ENCODE measurements around the gene PDCD7.

Gene PDCD7

GRCh38 chr15:65084500-65085206, 49.0 kb downstream of the PDCD7 start:
- H3K4me1 ChIP-seq (ENCODE audit: insufficient read depth, low read length), result peaks cover 15% of the 10 kb centered on the region
- no peak for DNase-seq
- no peak overlapping the region for H3K27ac ChIP-seq (ENCODE audit: low read length)
- no peak overlapping the region for H3K4me2 ChIP-seq (ENCODE audit: insufficient read depth, low read length)
- peaks cover 4% of the 10 kb centered on the region for H3K27me3 ChIP-seq (ENCODE audit: insufficient read depth, low read length, poor library complexity)
- no peak for ATAC-seq (ENCODE audit: insufficient read depth, low read depth)
- no peaks in the 10 kb centered on the region for H4K20me1 ChIP-seq (ENCODE audit: insufficient read depth, low read length)
- H2AFZ ChIP-seq (ENCODE audit: low read depth, low read length), result no peak overlapping the region
- no peaks in the 10 kb centered on the region for H3K36me3 ChIP-seq (ENCODE audit: insufficient read depth, low read length)
- no peaks in the 10 kb centered on the region for H3K79me2 ChIP-seq (ENCODE audit: insufficient read depth, low read length)
- H3K4me3 ChIP-seq (ENCODE audit: low read depth in 1 of 2, low read length in 2 of 2), result no peak overlapping the region
- H3K9ac ChIP-seq (ENCODE audit: low read depth, low read length), result no peak overlapping the region
- TF ChIP-seq EZH2 (IDR thresholded peaks at IDR 0.05; ENCODE audit: borderline replicate concordance, low read depth, low read length, severe bottlenecking) (no peak), CTCF (IDR thresholded peaks at IDR 0.05; ENCODE audit: borderline replicate concordance, extremely low read depth, low read length, poor library complexity, severe bottlenecking) (no peak)
- H3K9me3 ChIP-seq (ENCODE audit: insufficient read depth, low read length, severe bottlenecking), result no peaks in the 10 kb centered on the region

- H3K36me3 ChIP-seq (ENCODE audit: insufficient read depth, low read length), result no peaks in the 10 kb centered on the region
- H4K20me1 ChIP-seq (ENCODE audit: insufficient read depth, low read length), result no peaks in the 10 kb centered on the region
- ATAC-seq (ENCODE audit: insufficient read depth, low read depth) (no peak), DNase-seq (no peak)
- H3K27ac ChIP-seq (ENCODE audit: low read length), result no peak overlapping the region
- H3K27me3 ChIP-seq (ENCODE audit: insufficient read depth, low read length, poor library complexity), result peaks cover 4% of the 10 kb centered on the region
- no peaks in the 10 kb centered on the region for H3K79me2 ChIP-seq (ENCODE audit: insufficient read depth, low read length)
- H2AFZ ChIP-seq (ENCODE audit: low read depth, low read length), result no peak overlapping the region
- no peaks in the 10 kb centered on the region for H3K9me3 ChIP-seq (ENCODE audit: insufficient read depth, low read length, severe bottlenecking)
- no peak overlapping the region for H3K4me2 ChIP-seq (ENCODE audit: insufficient read depth, low read length)
- no peak for TF ChIP-seq EZH2 (IDR thresholded peaks at IDR 0.05; ENCODE audit: borderline replicate concordance, low read depth, low read length, severe bottlenecking)
- TF ChIP-seq CTCF (IDR thresholded peaks at IDR 0.05; ENCODE audit: borderline replicate concordance, extremely low read depth, low read length, poor library complexity, severe bottlenecking), result no peak
- H3K9ac ChIP-seq (ENCODE audit: low read depth, low read length), result no peak overlapping the region
- H3K4me3 ChIP-seq (ENCODE audit: low read depth in 1 of 2, low read length in 2 of 2), result no peak overlapping the region
- H3K4me1 ChIP-seq (ENCODE audit: insufficient read depth, low read length), result peaks cover 15% of the 10 kb centered on the region
Measured at GRCh38 chr15:65083262-65083701, 50.3 kb downstream of the PDCD7 start.

- Histone ChIP-seq H4K20me1 (ENCODE audit: insufficient read depth, low read length) (no peaks in the 10 kb centered on the region), H3K4me3 (ENCODE audit: low read depth in 1 of 2, low read length in 2 of 2) (no peak overlapping the region), H3K9me3 (ENCODE audit: insufficient read depth, low read length, severe bottlenecking) (no peaks in the 10 kb centered on the region), H3K4me2 (ENCODE audit: insufficient read depth, low read length) (peak overlapping the region; percentile 38; the same call in 1 of the 2 replicates), H3K4me1 (ENCODE audit: insufficient read depth, low read length) (peaks cover 15% of the 10 kb centered on the region), H3K27me3 (ENCODE audit: insufficient read depth, low read length, poor library complexity) (peaks cover 4% of the 10 kb centered on the region), H3K9ac (ENCODE audit: low read depth, low read length) (0 out of 2 replicates have a peak overlapping the region, but pooled peaks have one; percentile 10), H2AFZ (ENCODE audit: low read depth, low read length) (peak overlapping the region; percentile 51; the same call in 1 of the 2 replicates), H3K79me2 (ENCODE audit: insufficient read depth, low read length) (no peaks in the 10 kb centered on the region), H3K36me3 (ENCODE audit: insufficient read depth, low read length) (no peaks in the 10 kb centered on the region), H3K27ac (ENCODE audit: low read length) (0 out of 2 replicates have a peak overlapping the region, but pooled peaks have one; percentile 7)
- DNase-seq, result peak; percentile 65
- peak; percentile 95 for ATAC-seq (ENCODE audit: insufficient read depth, low read depth)
- TF ChIP-seq CTCF (IDR thresholded peaks at IDR 0.05; ENCODE audit: borderline replicate concordance, extremely low read depth, low read length, poor library complexity, severe bottlenecking) (no peak), EZH2 (IDR thresholded peaks at IDR 0.05; ENCODE audit: borderline replicate concordance, low read depth, low read length, severe bottlenecking) (no peak)
Measured at GRCh38 chr15:65082303-65082953, 51.2 kb downstream of the PDCD7 start.
